AML-193 (cell line): ENCODE data around the gene SENP3.
A peak's percentile ranks its signal among the peaks of the same experiment; 100 is the strongest.
"Not testable (repeated sequence)": the region's sequence is repeated elsewhere in the genome, so short reads cannot be mapped to it uniquely, and the experiment has no call there.

Experiments
- DNase-seq, 2 experiments: peaks; one replicate each; lab custom pipeline; 2025; lab: John Stamatoyannopoulos, UW

Gene SENP3

DNA sequence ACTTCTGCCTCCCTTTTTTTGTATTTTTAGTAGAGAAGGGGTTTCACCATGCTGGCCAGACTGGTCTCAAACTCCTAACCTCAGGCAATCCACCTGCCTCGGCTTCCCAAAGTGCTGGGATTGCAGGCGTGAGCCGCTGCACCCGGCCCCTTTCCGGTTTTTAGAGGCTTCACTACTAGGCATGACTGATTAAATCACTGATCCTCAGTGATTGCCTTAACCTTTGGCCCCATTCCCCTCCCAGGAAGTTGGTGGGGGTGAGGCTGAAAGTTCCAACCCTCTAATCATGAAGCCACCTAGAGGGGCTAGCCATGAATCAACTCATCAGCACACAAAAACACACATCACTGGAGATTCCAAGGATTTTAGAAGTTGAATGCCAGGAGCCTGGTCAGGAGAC, 35.8 kb downstream of the SENP3 start:
- DNase-seq: not testable (repeated sequence)

DNA sequence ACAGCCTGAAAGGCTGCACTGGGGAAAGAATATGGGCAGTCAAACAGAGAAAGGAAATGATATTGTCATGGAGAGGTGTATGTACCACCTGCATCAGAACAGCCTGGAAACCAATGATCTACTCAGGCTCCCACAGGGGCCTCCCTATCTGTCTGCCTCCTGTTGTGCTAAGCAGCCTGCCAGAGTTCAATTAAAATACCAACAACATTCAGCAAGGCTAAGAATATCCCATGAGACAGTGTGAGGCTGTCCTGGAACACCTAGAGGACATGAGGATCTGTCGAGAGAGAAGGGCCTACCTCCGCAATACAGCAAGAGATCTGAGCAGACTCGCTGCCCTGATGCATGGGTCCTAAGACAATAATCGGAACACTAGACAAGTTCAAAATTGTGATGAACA, 44.6 kb downstream of the SENP3 start:
- DNase-seq: no peak

DNA sequence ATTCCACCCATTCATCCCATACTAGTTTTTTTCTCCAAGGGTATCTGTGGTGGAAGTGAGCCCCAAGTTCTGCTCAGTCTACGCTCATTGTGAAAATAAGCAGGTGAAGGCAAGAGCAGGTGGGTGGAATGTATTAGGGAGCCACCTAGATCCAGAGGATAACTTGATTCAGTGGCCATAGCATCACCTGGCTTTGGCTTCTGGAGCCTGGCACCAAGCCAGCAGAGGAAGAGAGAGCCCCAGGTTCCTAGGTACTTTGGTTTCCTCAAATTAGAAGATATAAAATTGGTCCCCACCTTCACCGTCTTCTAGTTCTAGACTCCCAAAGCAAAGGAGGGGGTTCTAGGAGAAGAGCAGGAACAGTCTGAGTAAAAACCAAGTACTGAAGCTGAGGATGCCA, 48.9 kb downstream of the SENP3 start:
- DNase-seq: no peak

DNA sequence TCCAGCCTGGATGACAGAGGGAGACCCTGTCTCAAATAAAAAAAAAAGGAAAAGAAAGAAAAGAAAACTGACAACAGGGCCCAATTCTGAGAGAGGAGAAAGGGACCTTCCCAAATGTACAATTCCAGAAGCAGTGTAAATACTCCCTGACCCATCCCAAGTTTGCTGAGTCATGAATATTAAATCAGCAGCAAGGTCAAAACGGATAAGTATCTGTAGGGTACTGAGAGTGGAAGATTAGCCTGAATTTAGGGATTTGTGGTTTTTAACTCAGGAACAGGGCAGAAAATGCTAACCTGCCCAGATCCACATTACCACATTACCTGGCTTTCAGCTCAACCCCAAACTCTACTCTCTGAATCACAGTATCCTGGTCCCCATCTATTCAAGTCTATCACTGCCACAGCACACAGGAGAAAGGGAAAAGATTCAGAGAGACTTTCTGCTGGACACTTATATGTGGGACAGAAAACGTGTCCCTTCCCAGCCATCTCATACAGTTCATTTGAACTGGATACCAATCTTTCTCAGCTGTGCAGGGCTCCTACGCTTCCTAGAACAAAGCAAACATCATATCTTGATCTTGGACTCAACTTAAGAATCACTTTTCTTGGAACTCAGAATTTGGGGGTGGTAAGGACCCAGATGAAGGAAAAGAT, 50.0 kb downstream of the SENP3 start:
- DNase-seq: no peak

DNA sequence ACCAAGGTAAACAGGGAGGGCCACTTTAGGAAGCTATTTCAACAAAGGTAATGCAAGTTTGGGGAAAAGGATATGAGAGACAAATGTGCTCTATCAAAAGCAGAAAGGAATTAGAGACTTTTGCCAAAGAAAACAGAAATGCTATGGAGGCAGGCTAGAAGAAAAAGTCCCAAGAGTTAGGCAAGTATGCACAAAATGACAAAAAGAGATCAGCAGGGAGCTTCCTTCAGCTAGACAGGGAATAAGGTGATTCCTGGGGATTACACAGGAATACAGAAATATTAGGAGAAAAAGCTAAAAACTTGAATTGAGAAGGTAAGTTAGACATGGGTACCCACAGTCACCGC, 50.5 kb downstream of the SENP3 start:
- DNase-seq: no peak

DNA sequence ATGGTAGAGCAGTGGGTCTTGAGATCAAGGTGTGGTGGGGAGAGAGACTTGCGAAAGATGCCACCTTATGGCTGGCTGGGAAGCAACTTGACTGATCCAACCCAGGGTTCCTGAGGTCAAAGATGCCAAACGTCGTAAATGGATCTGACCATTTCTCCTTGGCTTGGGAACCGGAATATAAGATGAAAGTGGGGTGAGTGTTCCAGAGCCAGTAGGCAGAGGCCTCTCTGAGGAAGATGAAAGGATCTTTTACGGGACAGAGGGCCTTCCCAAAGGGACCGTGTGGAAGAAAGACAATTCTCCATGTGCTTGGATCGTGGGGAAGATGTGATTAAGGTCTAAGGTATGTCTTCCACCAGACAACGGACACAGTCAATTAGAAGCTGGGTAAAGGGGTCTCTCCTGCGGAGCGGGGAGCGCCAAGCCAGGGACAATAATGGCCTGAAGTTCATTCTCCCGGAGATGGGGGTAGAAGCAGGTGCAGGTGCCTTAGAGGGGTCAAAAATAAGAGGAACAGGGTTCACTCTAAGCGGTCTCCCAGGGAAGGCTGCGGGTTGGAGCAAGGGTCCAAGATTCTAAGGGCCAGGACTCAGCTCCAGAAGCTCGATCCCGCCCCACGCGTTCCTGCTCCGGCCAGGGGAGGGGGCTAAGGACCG, 52.2 kb downstream of the SENP3 start:
- DNase-seq: no peak

DNA sequence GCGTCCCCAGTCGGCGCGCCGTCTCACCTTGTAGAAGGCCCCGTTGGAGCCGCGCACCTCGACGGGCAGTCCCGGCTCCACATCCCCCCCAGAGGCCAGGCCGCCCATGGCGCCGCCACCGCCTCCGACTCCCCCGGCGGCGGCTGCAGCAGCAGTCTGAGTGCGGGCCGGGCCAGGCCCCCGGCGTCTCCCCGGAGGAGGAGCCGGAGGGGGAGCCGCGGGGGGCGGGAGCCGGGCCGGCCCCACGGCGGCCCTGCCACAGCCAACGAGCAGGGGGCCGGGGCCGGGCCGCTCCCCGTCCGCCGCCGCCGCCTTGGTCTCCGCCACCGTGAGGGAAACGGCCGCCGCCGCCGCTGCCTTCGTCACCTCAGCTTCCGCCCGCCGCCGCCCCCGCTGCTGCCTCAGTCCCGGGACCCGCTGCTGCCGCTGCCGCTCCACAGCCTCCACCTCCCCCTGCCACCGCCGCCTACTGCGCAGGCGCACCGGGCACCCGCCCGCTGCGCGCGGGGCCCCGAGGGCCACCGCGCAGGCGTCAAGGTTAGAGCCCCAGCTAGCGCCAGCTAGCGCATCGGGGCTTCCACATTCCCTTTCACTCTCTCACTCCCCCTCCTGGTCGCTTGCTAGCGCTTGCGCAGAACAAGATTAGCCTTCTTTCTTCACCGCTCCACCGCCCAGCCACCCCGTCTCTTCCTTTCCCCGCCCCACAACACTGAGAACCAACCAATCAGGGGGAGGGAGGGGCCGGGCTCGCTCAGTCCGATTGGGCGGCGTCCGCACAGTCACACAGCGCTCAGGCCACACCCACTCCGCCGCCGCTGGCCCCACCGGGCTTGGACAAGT, 52.9 kb downstream of the SENP3 start, which contains the start of gene FXR2:
Gene FXR2 (minus strand): TSS at position 473 of the 840 bp plus-strand sequence. CDS start 365 bp downstream, at position 108.
- DNase-seq: peak; percentile 92

DNA sequence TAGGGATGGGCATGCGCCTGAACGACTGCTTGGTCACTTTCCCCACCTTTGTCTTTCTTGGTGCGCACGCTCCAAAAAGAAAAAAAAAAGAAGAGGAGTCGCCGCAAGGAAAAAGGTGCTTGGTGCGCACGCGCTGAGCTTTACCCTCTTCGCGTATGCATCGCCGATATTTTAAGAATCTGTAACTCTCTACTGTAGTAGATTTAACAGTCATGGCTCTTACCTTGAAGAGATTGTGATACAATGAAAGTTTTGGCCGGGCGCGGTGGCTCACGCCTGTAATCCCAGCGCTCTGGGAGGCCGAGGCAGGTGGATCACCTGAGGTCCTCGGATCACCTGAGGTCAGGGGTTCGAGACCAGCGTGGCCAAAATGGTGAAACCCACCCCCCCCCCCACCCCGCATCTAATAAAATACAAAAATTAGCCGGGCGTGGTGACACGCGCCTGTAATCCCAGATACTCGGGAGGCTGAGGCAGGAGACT, 53.6 kb downstream of the SENP3 start:
- no peak for DNase-seq

DNA sequence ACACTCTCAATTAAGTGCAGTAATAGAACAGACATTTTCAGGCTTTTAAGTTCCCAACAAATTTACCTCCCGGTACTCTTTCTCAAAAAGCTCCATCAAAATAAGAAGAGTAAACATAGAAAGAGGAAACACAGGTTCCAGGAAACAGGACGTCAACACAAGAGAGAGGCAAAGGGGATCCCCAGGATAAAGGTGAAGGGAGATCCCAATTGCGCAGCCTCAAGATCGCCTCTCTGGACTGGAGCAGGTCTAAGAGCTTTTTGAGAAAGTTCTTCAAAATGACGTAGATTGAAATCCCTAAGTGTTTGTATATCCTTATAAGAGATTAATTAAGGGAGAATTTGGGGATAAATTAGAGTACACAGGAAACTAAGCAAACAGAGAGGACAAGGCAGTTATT, 56.9 kb downstream of the SENP3 start:
- no peak for DNase-seq

DNA sequence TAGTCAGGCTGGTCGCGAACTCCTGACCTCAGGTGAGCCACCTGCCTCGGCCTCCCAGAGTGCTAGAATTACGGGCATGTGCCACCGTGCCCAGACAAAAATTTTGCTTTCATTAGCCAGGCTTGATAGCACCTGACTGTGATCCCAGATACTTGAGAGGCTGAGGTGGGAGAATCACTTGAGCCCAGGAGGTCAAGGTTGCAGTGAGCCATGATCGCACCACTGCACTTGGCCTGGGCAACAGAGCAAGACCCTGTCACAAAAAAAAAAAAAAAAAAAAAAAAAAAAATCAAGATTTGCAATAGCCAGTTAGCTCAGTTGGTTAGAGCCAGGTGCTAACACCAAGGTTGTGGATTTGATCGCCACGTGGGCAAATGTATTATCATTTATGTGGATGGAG, 59.1 kb downstream of the SENP3 start:
- DNase-seq: no peak
